ENCODE results near the gene CMYA5.

Gene CMYA5

GRCh38 chr5:79746642-79747569 lies 57.3 kb downstream of the CMYA5 start:
- H3F3A ChIP-seq (ENCODE audit: insufficient read depth, low read length) = no peaks in the 10 kb centered on the region
- no peaks in the 10 kb centered on the region for H3K27me3 ChIP-seq (ENCODE audit: insufficient read depth, low read length)
- no peaks in the 10 kb centered on the region for H3K79me2 ChIP-seq (ENCODE audit: insufficient read depth, low read length)
- no peak for TF ChIP-seq EZH2 (IDR thresholded peaks at IDR 0.05; ENCODE audit: borderline replicate concordance, low read length)
- TF ChIP-seq CTCF (IDR thresholded peaks at IDR 0.05; ENCODE audit: low read length) = no peak
- H2AFZ ChIP-seq (ENCODE audit: low read length) = no peak overlapping the region
- no peak overlapping the region for H3K4me2 ChIP-seq (ENCODE audit: low read length)
- H3K36me3 ChIP-seq (ENCODE audit: insufficient read depth, low read length) = no peaks in the 10 kb centered on the region
- no peaks in the 10 kb centered on the region for H3K9me3 ChIP-seq (ENCODE audit: low read length)
- H3K9me2 ChIP-seq (ENCODE audit: low read depth, low read length) = no peaks in the 10 kb centered on the region
- no peaks in the 10 kb centered on the region for H4K20me1 ChIP-seq (ENCODE audit: insufficient read depth, low read length)
- no peak overlapping the region for H3K4me3 ChIP-seq (ENCODE audit: low read depth, low read length, poor library complexity, severe bottlenecking)
- no peak overlapping the region for H3K9ac ChIP-seq (ENCODE audit: low read length)
- no peaks in the 10 kb centered on the region for H3K4me1 ChIP-seq (ENCODE audit: insufficient read depth, low read length, severe bottlenecking)
- H3K27ac ChIP-seq (ENCODE audit: low read depth, low read length, poor library complexity, severe bottlenecking) = no peak overlapping the region

GRCh38 chr5:79750611-79751510 lies 61.2 kb downstream of the CMYA5 start:
- H3K4me1 ChIP-seq (ENCODE audit: insufficient read depth, low read length, severe bottlenecking) = no peaks in the 10 kb centered on the region
- no peak overlapping the region for H3K27ac ChIP-seq (ENCODE audit: low read depth, low read length, poor library complexity, severe bottlenecking)
- H4K20me1 ChIP-seq (ENCODE audit: insufficient read depth, low read length) = no peaks in the 10 kb centered on the region
- no peaks in the 10 kb centered on the region for H3F3A ChIP-seq (ENCODE audit: insufficient read depth, low read length)
- no peaks in the 10 kb centered on the region for H3K79me2 ChIP-seq (ENCODE audit: insufficient read depth, low read length)
- H3K9me2 ChIP-seq (ENCODE audit: low read depth, low read length) = no peaks in the 10 kb centered on the region
- TF ChIP-seq CTCF (IDR thresholded peaks at IDR 0.05; ENCODE audit: low read length) (no peak), EZH2 (IDR thresholded peaks at IDR 0.05; ENCODE audit: borderline replicate concordance, low read length) (no peak)
- no peak overlapping the region for H2AFZ ChIP-seq (ENCODE audit: low read length)
- no peaks in the 10 kb centered on the region for H3K9me3 ChIP-seq (ENCODE audit: low read length)
- H3K4me3 ChIP-seq (ENCODE audit: low read depth, low read length, poor library complexity, severe bottlenecking) = no peak overlapping the region
- no peaks in the 10 kb centered on the region for H3K36me3 ChIP-seq (ENCODE audit: insufficient read depth, low read length)
- H3K27me3 ChIP-seq (ENCODE audit: insufficient read depth, low read length) = no peaks in the 10 kb centered on the region
- no peak overlapping the region for H3K9ac ChIP-seq (ENCODE audit: low read length)
- H3K4me2 ChIP-seq (ENCODE audit: low read length) = no peak overlapping the region

- no peaks in the 10 kb centered on the region for H3K9me3 ChIP-seq (ENCODE audit: low read length)
- no peaks in the 10 kb centered on the region for H3K9me2 ChIP-seq (ENCODE audit: low read depth, low read length)
- H3K27ac ChIP-seq (ENCODE audit: low read depth, low read length, poor library complexity, severe bottlenecking) = no peak overlapping the region
- no peaks in the 10 kb centered on the region for H4K20me1 ChIP-seq (ENCODE audit: insufficient read depth, low read length)
- H3K4me2 ChIP-seq (ENCODE audit: low read length) = no peak overlapping the region
- no peak overlapping the region for H3K9ac ChIP-seq (ENCODE audit: low read length)
- no peaks in the 10 kb centered on the region for H3K36me3 ChIP-seq (ENCODE audit: insufficient read depth, low read length)
- H2AFZ ChIP-seq (ENCODE audit: low read length) = no peak overlapping the region
- H3K79me2 ChIP-seq (ENCODE audit: insufficient read depth, low read length) = no peaks in the 10 kb centered on the region
- H3K27me3 ChIP-seq (ENCODE audit: insufficient read depth, low read length) = no peaks in the 10 kb centered on the region
- TF ChIP-seq CTCF (IDR thresholded peaks at IDR 0.05; ENCODE audit: low read length) (no peak), EZH2 (IDR thresholded peaks at IDR 0.05; ENCODE audit: borderline replicate concordance, low read length) (no peak)
- H3K4me3 ChIP-seq (ENCODE audit: low read depth, low read length, poor library complexity, severe bottlenecking) = no peak overlapping the region
- no peaks in the 10 kb centered on the region for H3F3A ChIP-seq (ENCODE audit: insufficient read depth, low read length)
- H3K4me1 ChIP-seq (ENCODE audit: insufficient read depth, low read length, severe bottlenecking) = no peaks in the 10 kb centered on the region
Observed at GRCh38 chr5:79753092-79753491, 63.5 kb downstream of the CMYA5 start.

Measured in OCI-LY1 (cell line).